Glutamatergic neuron (in vitro differentiated cells): ENCODE results near the gene LCA5. TPM values are rescaled to one million over a fixed set of nuclear protein-coding genes. Genes with fewer than 3 reads are reported as not detected.

Experiments
- DNase-seq: peaks from one replicate; pipeline ENCODE4 v3.0.0; 2022
- H3K27ac Mint-ChIP-seq: one replicate; pipeline ENCODE4 v1.8.0; 2020; ENCODE audit warnings: mild to moderate bottlenecking, mixed read lengths, inconsistent platforms; ENCODE audit not compliant: unreplicated experiment
- H3K27me3 Mint-ChIP-seq: one replicate; pipeline ENCODE4 v1.8.0; 2020; ENCODE audit warnings: mild to moderate bottlenecking, moderate library complexity, mixed read lengths, inconsistent platforms; ENCODE audit not compliant: unreplicated experiment
- H3K36me3 Mint-ChIP-seq: one replicate; pipeline ENCODE4 v1.8.0; 2020; ENCODE audit warnings: mild to moderate bottlenecking, mixed read lengths, inconsistent platforms; ENCODE audit not compliant: unreplicated experiment
- H3K4me1 Mint-ChIP-seq: one replicate; pipeline ENCODE4 v1.8.0; 2020; ENCODE audit warnings: mild to moderate bottlenecking, low read depth, mixed read lengths, inconsistent platforms; ENCODE audit not compliant: unreplicated experiment
- H3K4me3 Mint-ChIP-seq: one replicate; pipeline ENCODE4 v1.8.0; 2020; ENCODE audit warnings: mild to moderate bottlenecking, mixed read lengths, inconsistent platforms; ENCODE audit not compliant: unreplicated experiment
- H3K9me3 Mint-ChIP-seq: one replicate; pipeline ENCODE4 v1.8.0; 2020; ENCODE audit warnings: mild to moderate bottlenecking, moderate library complexity, mixed read lengths, inconsistent platforms; ENCODE audit not compliant: unreplicated experiment
- CTCF ChIP-seq: fragments of 200-600 bp; sonication (generic); IDR thresholded peaks from one replicate; pipeline ENCODE4 v1.5.0; 2021; ENCODE audit not compliant: partially characterized antibody, unreplicated experiment
- total RNA-seq: library from RNA; stranded (reverse); fragmentation: NEBNext Ultra II Directional; extraction: Animal tissue kit (Norgen Biotek cat#: 25700); gene quantifications from one replicate; pipeline ENCODE4 v1.2.1, GENCODE V29; 2021; ENCODE audit not compliant: unreplicated experiment

Gene LCA5
- total RNA-seq, 1 donor from 2014 or later: 5.3 TPM

GRCh38 chr6:79524065-79524464, 13.2 kb downstream of the LCA5 start:
- no peaks in the 10 kb centered on the region for H3K36me3 Mint-ChIP-seq
- no peak for TF ChIP-seq CTCF
- no peak overlapping the region for H3K4me3 Mint-ChIP-seq
- no peak overlapping the region for H3K27ac Mint-ChIP-seq
- no peaks in the 10 kb centered on the region for H3K27me3 Mint-ChIP-seq
- H3K9me3 Mint-ChIP-seq: no peaks in the 10 kb centered on the region
- peaks cover 5% of the 10 kb centered on the region for H3K4me1 Mint-ChIP-seq
- no peak for DNase-seq

GRCh38 chr6:79522609-79523008, 14.6 kb downstream of the LCA5 start:
- H3K36me3 Mint-ChIP-seq: no peaks in the 10 kb centered on the region
- H3K4me1 Mint-ChIP-seq: peaks cover 5% of the 10 kb centered on the region
- no peak overlapping the region for H3K27ac Mint-ChIP-seq
- no peaks in the 10 kb centered on the region for H3K9me3 Mint-ChIP-seq
- no peaks in the 10 kb centered on the region for H3K27me3 Mint-ChIP-seq
- no peak for DNase-seq
- no peak for TF ChIP-seq CTCF
- H3K4me3 Mint-ChIP-seq: no peak overlapping the region

- DNase-seq: no peak
- Mint-ChIP-seq H3K4me3 (no peak overlapping the region), H3K36me3 (no peaks in the 10 kb centered on the region), H3K27me3 (no peaks in the 10 kb centered on the region), H3K9me3 (no peaks in the 10 kb centered on the region), H3K27ac (no peak overlapping the region), H3K4me1 (peaks cover 2% of the 10 kb centered on the region)
- no peak for TF ChIP-seq CTCF
These were observed 16.7 kb downstream of the LCA5 start for GRCh38 chr6:79520534-79520933.

- TF ChIP-seq CTCF: no peak
- H3K9me3 Mint-ChIP-seq: no peaks in the 10 kb centered on the region
- no peaks in the 10 kb centered on the region for H3K27me3 Mint-ChIP-seq
- H3K4me3 Mint-ChIP-seq: no peak overlapping the region
- no peaks in the 10 kb centered on the region for H3K4me1 Mint-ChIP-seq
- DNase-seq: no peak
- no peak overlapping the region for H3K27ac Mint-ChIP-seq
- H3K36me3 Mint-ChIP-seq: no peaks in the 10 kb centered on the region
These were observed 18.4 kb downstream of the LCA5 start for GRCh38 chr6:79518842-79519241.

GRCh38 chr6:79515436-79515835, 21.8 kb downstream of the LCA5 start:
- DNase-seq: no peak
- H3K27me3 Mint-ChIP-seq: no peaks in the 10 kb centered on the region
- H3K36me3 Mint-ChIP-seq: peaks cover 4% of the 10 kb centered on the region
- TF ChIP-seq CTCF: no peak
- H3K4me1 Mint-ChIP-seq: no peaks in the 10 kb centered on the region
- no peak overlapping the region for H3K27ac Mint-ChIP-seq
- H3K9me3 Mint-ChIP-seq: no peaks in the 10 kb centered on the region
- H3K4me3 Mint-ChIP-seq: no peak overlapping the region
